ENCODE data around the gene MFSD6.

Gene MFSD6

DNA sequence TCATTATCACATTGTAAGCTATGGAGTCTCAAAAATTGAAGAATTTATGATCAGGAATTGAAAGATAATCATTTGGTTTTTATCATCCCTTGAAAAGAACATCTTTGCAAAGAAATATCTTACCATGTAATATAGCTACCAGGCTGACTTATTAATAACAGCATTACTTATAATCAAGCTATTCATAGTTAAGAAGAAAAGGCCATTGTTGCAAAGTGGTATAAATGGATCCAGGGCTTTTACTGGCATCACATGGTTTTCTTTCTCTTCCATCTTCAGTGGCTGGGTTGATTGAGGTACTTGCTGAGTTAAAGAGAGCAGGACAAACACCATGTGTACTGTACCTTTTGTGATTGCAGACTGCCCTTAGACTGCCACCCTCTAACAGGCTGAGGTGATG lies 39.6 kb downstream of the MFSD6 start:
- no peak for FAIRE-seq
- no peak for DNase-seq (ENCODE audit: insufficient read length, low spot score)
- no peak for TF ChIP-seq CTCF (IDR thresholded peaks at IDR 0.05; ENCODE audit: insufficient read depth, missing control alignments)

DNA sequence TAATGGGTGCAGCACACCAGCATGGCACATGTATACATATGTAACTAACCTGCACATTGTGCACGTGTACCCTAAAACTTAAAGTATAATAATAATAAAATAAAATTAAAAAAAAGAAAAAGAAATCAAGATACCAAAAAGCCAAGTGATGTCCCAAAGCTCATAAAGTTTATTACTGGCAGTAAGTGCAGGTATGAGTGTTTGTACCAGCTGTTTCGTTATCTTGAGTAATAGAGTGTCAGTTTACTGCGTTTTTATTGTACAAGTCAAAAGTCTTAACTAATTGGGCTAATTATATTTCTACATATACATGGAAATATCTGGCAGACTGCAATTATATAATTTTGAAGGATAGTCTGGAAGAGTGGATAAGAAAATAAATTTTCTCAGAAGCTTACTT lies 41.8 kb downstream of the MFSD6 start:
- FAIRE-seq (no peak), DNase-seq (ENCODE audit: insufficient read length, low spot score) (no peak)
- no peak for TF ChIP-seq CTCF (IDR thresholded peaks at IDR 0.05; ENCODE audit: insufficient read depth, missing control alignments)

DNA sequence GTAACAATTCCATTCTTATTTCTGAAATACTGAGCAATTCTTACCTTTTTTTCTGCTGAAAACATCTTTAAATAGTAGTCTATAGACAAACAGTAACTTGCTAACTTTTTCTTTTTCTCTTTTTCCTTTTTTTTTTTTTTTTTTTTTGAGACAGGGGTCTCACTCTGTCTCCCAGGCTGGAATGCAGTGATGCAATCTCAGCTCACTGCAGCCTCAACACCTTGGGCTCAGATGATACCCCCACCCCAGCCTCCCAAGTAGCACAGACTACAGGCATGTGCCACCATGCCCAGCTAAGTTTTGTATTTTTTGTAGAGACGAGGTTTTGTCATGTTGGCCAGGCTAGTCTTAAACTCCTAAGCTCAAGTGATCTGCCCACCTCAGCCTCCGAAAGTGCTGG lies 42.2 kb downstream of the MFSD6 start:
- FAIRE-seq (no peak), DNase-seq (ENCODE audit: insufficient read length, low spot score) (no peak)
- no peak for TF ChIP-seq CTCF (IDR thresholded peaks at IDR 0.05; ENCODE audit: insufficient read depth, missing control alignments)

DNA sequence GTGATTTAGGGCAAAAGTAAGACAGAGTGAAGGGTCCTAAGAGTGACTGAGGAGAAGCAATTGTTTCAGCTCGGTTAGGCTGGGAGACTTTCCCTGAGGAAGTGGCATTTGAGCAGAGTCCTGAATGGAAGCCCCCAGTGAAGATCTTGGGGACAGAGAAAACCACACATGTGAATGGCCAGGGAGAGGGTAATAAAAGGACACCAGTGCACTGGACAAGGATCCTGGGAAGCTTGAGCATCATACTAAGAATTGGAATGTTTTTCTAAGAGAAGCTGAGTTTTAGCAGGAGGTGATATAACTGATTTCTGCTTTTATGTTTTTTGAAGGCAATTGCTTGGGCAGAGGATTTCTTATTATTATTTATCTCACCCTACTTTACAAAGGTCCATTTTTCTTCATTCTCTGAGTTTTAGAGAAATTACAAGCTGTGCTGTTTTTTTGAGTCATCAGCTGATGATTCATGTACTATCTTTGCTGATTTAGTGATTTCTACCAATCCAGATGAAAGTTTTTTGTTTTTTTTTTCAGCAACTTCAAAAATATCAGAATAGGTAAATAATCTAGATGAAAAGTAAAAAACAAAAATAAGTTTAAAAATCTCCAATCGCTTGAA lies 43.5 kb downstream of the MFSD6 start:
- FAIRE-seq: no peak
- TF ChIP-seq CTCF (IDR thresholded peaks at IDR 0.05; ENCODE audit: insufficient read depth, missing control alignments): no peak
- no peak for DNase-seq (ENCODE audit: insufficient read length, low spot score)

- DNase-seq (ENCODE audit: insufficient read length, low spot score): no peak
- no peak for TF ChIP-seq CTCF (IDR thresholded peaks at IDR 0.05; ENCODE audit: insufficient read depth, missing control alignments)
- no peak for FAIRE-seq
Measured at GRCh38 chr2:190452433-190452832, 44.3 kb downstream of the MFSD6 start.

- no peak for TF ChIP-seq CTCF (IDR thresholded peaks at IDR 0.05; ENCODE audit: insufficient read depth, missing control alignments)
- FAIRE-seq (no peak), DNase-seq (ENCODE audit: insufficient read length, low spot score) (no peak)
Measured at GRCh38 chr2:190454795-190455194, 46.6 kb downstream of the MFSD6 start.

GRCh38 chr2:190455358-190456095 lies 47.4 kb downstream of the MFSD6 start:
- FAIRE-seq: no peak
- no peak for DNase-seq (ENCODE audit: insufficient read length, low spot score)

More at GRCh38 chr2:190455358-190456095, 47.4 kb downstream of the MFSD6 start:
- TF ChIP-seq CTCF (IDR thresholded peaks at IDR 0.05; ENCODE audit: insufficient read depth, missing control alignments): no peak

All from D721Med (cell line).